OCI-LY1 (cell line): ENCODE measurements around the gene TMPRSS5.

ENCODE experiments used
- H2AFZ ChIP-seq: fragments of 200-600 bp; sonication (generic), shearing (Covaris generic); 2 replicates; pipeline ENCODE4 v1.6.0; 2014; ENCODE audit warnings: antibody characterized with exemption, mild to moderate bottlenecking, low read length
- H3F3A ChIP-seq: fragments of 200-600 bp; sonication (generic), shearing (Covaris generic); 2 replicates; pipeline ENCODE4 v1.6.0; 2014; ENCODE audit warnings: mild to moderate bottlenecking, antibody characterized with exemption, low read length, moderate library complexity; ENCODE audit not compliant: insufficient read depth
- H3K27ac ChIP-seq: fragments of 200-600 bp; sonication (generic); 2 replicates; pipeline ENCODE4 v1.5.1; 2014; ENCODE audit warnings: low read length, mixed run types, mild to moderate bottlenecking, low read depth; ENCODE audit not compliant: poor library complexity, severe bottlenecking
- H3K27me3 ChIP-seq: fragments of 200-600 bp; sonication (generic); 2 replicates; pipeline ENCODE4 v1.6.0; 2014; ENCODE audit warnings: antibody characterized with exemption, mild to moderate bottlenecking, low read length, moderate library complexity; ENCODE audit not compliant: insufficient read depth
- H3K36me3 ChIP-seq: fragments of 200-600 bp; sonication (generic); 2 replicates; pipeline ENCODE4 v1.6.1; 2014; ENCODE audit warnings: mild to moderate bottlenecking, antibody characterized with exemption, low read length, moderate library complexity, mixed read lengths; ENCODE audit not compliant: insufficient read depth
- H3K4me1 ChIP-seq: fragments of 200-600 bp; sonication (generic); 2 replicates; pipeline ENCODE4 v1.5.1; 2014; ENCODE audit warnings: mild to moderate bottlenecking, low read length, moderate library complexity; ENCODE audit not compliant: insufficient read depth, severe bottlenecking
- H3K4me2 ChIP-seq: fragments of 200-600 bp; sonication (generic), shearing (Covaris generic); 2 replicates; pipeline ENCODE4 v1.6.1; 2014; ENCODE audit warnings: low read length
- H3K4me3 ChIP-seq: fragments of 200-600 bp; sonication (generic); 2 replicates; pipeline ENCODE4 v1.5.1; 2014; ENCODE audit warnings: low read length, low read depth, mild to moderate bottlenecking, mixed read lengths; ENCODE audit not compliant: poor library complexity, severe bottlenecking
- H3K79me2 ChIP-seq: fragments of 200-600 bp; shearing (Covaris generic); 2 replicates; pipeline ENCODE4 v1.6.1; 2016; ENCODE audit warnings: mixed run types, low read length, mixed read lengths; ENCODE audit not compliant: insufficient read depth
- H3K9ac ChIP-seq: fragments of 200-600 bp; sonication (generic), shearing (Covaris generic); 2 replicates; pipeline ENCODE4 v1.6.1; 2014; ENCODE audit warnings: mild to moderate bottlenecking, low read length, mixed read lengths
- H3K9me2 ChIP-seq: fragments of 200-600 bp; sonication (generic), shearing (Covaris generic); 2 replicates; pipeline ENCODE4 v1.6.1; 2014; ENCODE audit warnings: low read depth, mild to moderate bottlenecking, low read length, mixed read lengths
- H3K9me3 ChIP-seq: fragments of 200-600 bp; shearing (Covaris generic); 2 replicates; pipeline ENCODE4 v1.6.1; 2014; ENCODE audit warnings: low read length, mixed read lengths
- H4K20me1 ChIP-seq: fragments of 200-600 bp; sonication (generic), shearing (Covaris generic); 2 replicates; pipeline ENCODE4 v1.6.0; 2016; ENCODE audit warnings: mild to moderate bottlenecking, low read length; ENCODE audit not compliant: insufficient read depth
- EZH2 ChIP-seq: fragments of 200-600 bp; sonication (generic), shearing (Covaris generic); IDR thresholded peaks from 2 replicates; pipeline ENCODE4 v1.8.0; 2017; ENCODE audit warnings: borderline replicate concordance, mixed run types, mild to moderate bottlenecking, antibody characterized with exemption, low read length, moderate library complexity, mixed read lengths
- TF ChIP-seq, protein P1 (sequence below): fragments of 200-600 bp; sonication (generic), shearing (Covaris generic); IDR thresholded peaks from 2 replicates; pipeline ENCODE4 v1.5.1; 2017; ENCODE audit warnings: mild to moderate bottlenecking, antibody characterized with exemption, low read length, moderate library complexity, mixed read lengths

TMPRSS5 gene

DNA sequence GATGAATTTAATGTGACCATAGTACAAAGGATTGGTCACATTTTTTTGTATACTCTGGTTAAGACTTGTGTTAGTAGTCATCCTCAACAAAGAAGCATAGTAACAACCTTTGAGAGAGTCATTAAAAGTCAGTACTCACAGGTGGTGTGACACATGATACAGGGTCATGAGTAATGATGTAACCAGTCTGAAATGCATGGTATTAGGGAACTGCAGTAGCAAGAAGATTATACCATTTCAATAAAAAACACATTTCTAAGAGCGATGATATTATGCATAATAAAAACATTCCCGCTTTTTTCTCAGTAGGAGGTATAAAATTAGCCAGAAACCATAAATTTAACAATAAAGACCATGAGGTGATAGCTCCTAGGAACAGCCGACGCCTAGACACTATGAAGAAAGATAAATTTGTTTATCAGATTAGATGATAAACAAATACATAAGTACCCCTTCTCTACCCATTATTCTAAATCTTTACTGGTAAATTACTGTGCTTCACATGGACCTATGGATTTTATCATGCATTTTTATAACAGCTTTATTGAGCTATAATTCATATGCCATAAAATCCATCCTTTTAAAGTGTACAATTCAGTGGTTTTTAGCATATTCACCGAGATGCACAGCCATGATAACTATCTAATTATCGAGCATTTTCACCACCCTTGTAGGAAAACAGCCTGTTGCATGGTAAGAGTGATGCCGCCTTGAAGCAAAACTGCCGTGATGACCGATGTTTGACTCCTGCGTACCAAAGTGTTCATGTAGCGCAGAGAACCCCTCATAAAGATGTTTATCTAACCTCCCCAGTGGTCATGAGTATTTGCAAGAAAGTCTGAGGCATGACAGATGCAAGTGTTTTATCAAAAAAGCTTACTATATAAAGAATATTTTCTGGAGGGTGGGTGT, 41.8 kb downstream of the TMPRSS5 start:
- Histone ChIP-seq H3K9ac (no peak overlapping the region), H3F3A (no peaks in the 10 kb centered on the region), H3K4me1 (no peaks in the 10 kb centered on the region), H3K9me2 (no peaks in the 10 kb centered on the region), H3K27me3 (no peaks in the 10 kb centered on the region), H3K36me3 (no peaks in the 10 kb centered on the region), H3K79me2 (no peaks in the 10 kb centered on the region), H2AFZ (no peak overlapping the region), H3K4me3 (no peak overlapping the region), H3K4me2 (no peak overlapping the region), H3K27ac (no peak overlapping the region), H3K9me3 (no peaks in the 10 kb centered on the region), H4K20me1 (no peaks in the 10 kb centered on the region)
- TF ChIP-seq, protein P1, sequence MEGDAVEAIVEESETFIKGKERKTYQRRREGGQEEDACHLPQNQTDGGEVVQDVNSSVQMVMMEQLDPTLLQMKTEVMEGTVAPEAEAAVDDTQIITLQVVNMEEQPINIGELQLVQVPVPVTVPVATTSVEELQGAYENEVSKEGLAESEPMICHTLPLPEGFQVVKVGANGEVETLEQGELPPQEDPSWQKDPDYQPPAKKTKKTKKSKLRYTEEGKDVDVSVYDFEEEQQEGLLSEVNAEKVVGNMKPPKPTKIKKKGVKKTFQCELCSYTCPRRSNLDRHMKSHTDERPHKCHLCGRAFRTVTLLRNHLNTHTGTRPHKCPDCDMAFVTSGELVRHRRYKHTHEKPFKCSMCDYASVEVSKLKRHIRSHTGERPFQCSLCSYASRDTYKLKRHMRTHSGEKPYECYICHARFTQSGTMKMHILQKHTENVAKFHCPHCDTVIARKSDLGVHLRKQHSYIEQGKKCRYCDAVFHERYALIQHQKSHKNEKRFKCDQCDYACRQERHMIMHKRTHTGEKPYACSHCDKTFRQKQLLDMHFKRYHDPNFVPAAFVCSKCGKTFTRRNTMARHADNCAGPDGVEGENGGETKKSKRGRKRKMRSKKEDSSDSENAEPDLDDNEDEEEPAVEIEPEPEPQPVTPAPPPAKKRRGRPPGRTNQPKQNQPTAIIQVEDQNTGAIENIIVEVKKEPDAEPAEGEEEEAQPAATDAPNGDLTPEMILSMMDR = no peak
- no peak for TF ChIP-seq EZH2

DNA sequence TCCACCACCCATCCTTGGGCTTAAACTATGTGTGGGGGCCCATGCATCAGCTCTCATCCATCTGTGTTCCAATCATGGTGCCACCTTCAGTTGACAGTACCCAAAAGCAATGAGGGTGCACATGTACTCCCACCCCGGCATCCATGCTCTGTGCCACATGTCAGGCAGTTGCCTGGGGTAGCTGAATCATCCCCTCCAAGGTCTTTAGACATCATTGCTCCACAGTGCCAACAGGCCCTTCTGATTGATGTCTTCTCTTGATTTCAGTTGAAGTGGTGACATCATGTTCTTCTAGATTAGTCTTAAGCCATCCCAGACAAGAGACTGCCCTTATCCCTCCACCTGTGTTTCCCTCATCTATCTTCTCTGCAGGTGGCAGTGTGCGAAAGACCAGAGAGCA, 42.5 kb downstream of the TMPRSS5 start:
- Histone ChIP-seq H3K27ac (no peak overlapping the region), H3K4me1 (no peaks in the 10 kb centered on the region), H2AFZ (no peak overlapping the region)

DNA sequence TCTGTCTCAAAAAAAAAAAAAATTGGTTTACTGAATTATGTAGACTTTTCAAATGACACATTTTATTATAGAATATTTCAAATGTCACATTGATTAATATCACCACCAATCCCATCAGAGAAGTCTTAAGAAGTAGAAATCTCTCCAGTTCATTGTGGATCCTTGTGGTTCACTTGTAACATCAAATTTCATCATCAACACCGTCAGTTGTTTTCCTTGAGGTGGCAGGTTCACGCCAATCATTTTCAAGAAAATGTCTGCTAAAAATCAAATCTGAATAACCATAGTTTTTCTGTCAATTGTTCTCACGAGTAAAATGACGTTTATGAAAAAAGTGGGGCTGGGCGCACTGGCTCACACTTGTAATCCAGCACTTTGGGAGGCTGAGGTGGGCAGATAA, 50.3 kb downstream of the TMPRSS5 start:
- TF ChIP-seq, protein P1 = no peak
- no peak for TF ChIP-seq EZH2
- Histone ChIP-seq H3K9me3 (no peaks in the 10 kb centered on the region), H3K27me3 (no peaks in the 10 kb centered on the region)

More for the DNA sequence above, 42.5 kb downstream of the TMPRSS5 start:
- no peaks in the 10 kb centered on the region for H3K27me3 ChIP-seq
- no peaks in the 10 kb centered on the region for H4K20me1 ChIP-seq
- H3F3A ChIP-seq = no peaks in the 10 kb centered on the region
- no peak overlapping the region for H3K9ac ChIP-seq
- H3K36me3 ChIP-seq = no peaks in the 10 kb centered on the region
- TF ChIP-seq EZH2 = no peak
- TF ChIP-seq, protein P1 = no peak
- H3K4me3 ChIP-seq = no peak overlapping the region
- H3K79me2 ChIP-seq = no peaks in the 10 kb centered on the region
- no peaks in the 10 kb centered on the region for H3K9me2 ChIP-seq
- no peaks in the 10 kb centered on the region for H3K9me3 ChIP-seq
- no peak overlapping the region for H3K4me2 ChIP-seq

More for the DNA sequence above, 50.3 kb downstream of the TMPRSS5 start:
- Histone ChIP-seq H3K36me3 (no peaks in the 10 kb centered on the region), H3K9ac (no peak overlapping the region), H3K4me2 (no peak overlapping the region), H3K79me2 (no peaks in the 10 kb centered on the region), H3K4me3 (no peak overlapping the region), H3K4me1 (no peaks in the 10 kb centered on the region), H4K20me1 (no peaks in the 10 kb centered on the region), H3K27ac (no peak overlapping the region), H3K9me2 (no peaks in the 10 kb centered on the region), H2AFZ (no peak overlapping the region), H3F3A (no peaks in the 10 kb centered on the region)
